Activated naive CD8-positive, alpha-beta T cell treated with anti-CD3 and anti-CD28 coated beads, Interleukin-2, amount 50 U/mL, for 24 hours (primary cell): ENCODE data around the gene HIF1A.

Experiments
- ATAC-seq: fragments of 150-1000 bp; cut with Tn5 transposase; one replicate; pipeline ENCODE4 v1.10.0; 2021
- DNase-seq: peaks from one replicate; pipeline ENCODE4 v3.0.0; 2021
- H3K27ac Mint-ChIP-seq: one replicate; pipeline ENCODE4 v1.8.0; 2021; ENCODE audit warnings: mild to moderate bottlenecking, mixed read lengths
- H3K27me3 Mint-ChIP-seq: one replicate; pipeline ENCODE4 v1.8.0; 2021; ENCODE audit warnings: mixed read lengths
- H3K36me3 Mint-ChIP-seq: one replicate; pipeline ENCODE4 v1.8.0; 2021; ENCODE audit warnings: low read depth, mixed read lengths
- H3K4me1 Mint-ChIP-seq: one replicate; pipeline ENCODE4 v1.8.0; 2021; ENCODE audit warnings: mixed read lengths
- H3K4me3 Mint-ChIP-seq: one replicate; pipeline ENCODE4 v1.8.0; 2021; ENCODE audit warnings: mild to moderate bottlenecking, moderate library complexity, mixed read lengths
- H3K9me3 Mint-ChIP-seq: one replicate; pipeline ENCODE4 v1.8.0; 2021; ENCODE audit warnings: mixed read lengths

The HIF1A gene

DNA sequence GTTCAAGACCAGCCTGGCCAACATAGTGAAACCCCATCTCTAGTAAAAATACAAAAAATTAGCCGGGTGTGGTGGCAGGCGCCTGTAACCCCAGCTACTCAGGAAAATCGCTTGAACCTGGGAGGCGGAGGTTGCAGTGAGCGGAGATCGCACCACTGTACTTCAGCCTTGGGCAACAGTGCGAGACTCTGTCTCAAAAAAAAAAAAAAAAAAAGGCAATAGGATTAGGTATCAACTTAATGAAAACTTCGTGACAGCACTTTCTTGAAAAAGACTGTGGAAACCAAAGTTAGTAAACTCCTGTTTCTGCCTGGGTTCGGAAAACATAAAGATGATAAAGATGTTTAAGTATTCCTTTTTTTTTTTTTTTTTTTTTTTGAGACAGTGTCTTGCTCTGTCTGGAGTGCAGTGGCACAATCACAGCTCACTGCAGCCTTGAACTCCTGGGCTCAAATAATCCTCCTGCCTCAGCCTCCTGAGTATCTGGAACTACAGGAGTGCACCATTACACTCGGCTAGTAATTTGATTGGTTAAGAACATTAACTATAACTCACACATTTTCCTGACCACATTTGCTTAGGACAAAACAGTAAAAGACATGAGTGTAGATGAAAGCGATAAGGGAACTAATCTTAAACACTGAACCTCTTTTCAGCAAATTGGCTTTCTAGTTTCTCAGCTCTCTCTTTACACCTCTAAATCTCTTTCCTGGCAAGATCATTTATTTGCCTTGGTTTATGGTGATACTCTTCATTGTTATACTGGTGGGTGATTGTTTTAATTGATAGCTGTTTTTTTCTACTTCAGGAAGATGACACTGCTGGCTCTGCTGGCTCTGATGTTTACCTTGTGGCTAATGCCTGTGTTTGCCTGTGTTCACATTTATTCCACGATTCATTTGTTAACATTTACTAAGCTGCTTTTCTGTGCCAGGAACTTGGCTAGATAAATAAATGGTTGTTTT is 15.8 kb downstream of the HIF1A start:
- H3K27me3 Mint-ChIP-seq = no peaks in the 10 kb centered on the region
- H3K4me1 Mint-ChIP-seq = peaks cover 90% of the 10 kb centered on the region
- H3K27ac Mint-ChIP-seq = peak overlapping the region; percentile 13
- H3K9me3 Mint-ChIP-seq = peaks cover 4% of the 10 kb centered on the region
- DNase-seq (no peak), ATAC-seq (no peak)
- peak overlapping the region; percentile 5 for H3K4me3 Mint-ChIP-seq
- peaks cover 18% of the 10 kb centered on the region for H3K36me3 Mint-ChIP-seq

GRCh38 chr14:61712137-61712536 is 16.8 kb downstream of the HIF1A start:
- Mint-ChIP-seq H3K27ac (peak overlapping the region; percentile 40), H3K4me3 (no peak overlapping the region), H3K27me3 (no peaks in the 10 kb centered on the region), H3K9me3 (no peaks in the 10 kb centered on the region), H3K36me3 (peaks cover 8% of the 10 kb centered on the region), H3K4me1 (peaks cover 89% of the 10 kb centered on the region)
- ATAC-seq = peak; percentile 24
- DNase-seq = no peak

- H3K9me3 Mint-ChIP-seq = no peaks in the 10 kb centered on the region
- peak overlapping the region; percentile 16 for H3K27ac Mint-ChIP-seq
- H3K4me3 Mint-ChIP-seq = no peak overlapping the region
- H3K4me1 Mint-ChIP-seq = peaks cover 95% of the 10 kb centered on the region
- no peaks in the 10 kb centered on the region for H3K27me3 Mint-ChIP-seq
- H3K36me3 Mint-ChIP-seq = peaks cover 8% of the 10 kb centered on the region
- DNase-seq = no peak
- ATAC-seq = no peak
Measured at GRCh38 chr14:61713724-61714437, 18.6 kb downstream of the HIF1A start.

DNA sequence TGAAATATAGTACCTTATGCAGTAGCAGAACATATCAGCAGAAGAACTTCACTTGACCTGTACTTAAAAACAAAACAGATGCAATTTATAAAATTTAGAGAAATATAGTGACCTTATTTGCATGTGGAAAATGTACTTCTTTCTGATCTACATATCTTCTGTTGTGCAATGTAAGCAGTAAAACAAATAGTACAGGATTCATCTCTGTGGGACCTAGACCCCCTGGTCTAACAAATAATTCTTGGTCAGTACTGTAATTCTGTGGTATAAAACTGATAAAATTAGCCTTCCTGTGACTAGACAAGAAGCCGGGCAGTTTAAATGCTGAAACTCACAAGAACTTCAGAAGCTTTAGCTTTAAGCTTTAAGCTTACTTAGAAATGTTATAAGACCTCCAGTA is 21.6 kb downstream of the HIF1A start:
- ATAC-seq = no peak
- H3K36me3 Mint-ChIP-seq = peaks cover 20% of the 10 kb centered on the region
- H3K27me3 Mint-ChIP-seq = no peaks in the 10 kb centered on the region
- DNase-seq = no peak
- H3K4me1 Mint-ChIP-seq = peaks cover 89% of the 10 kb centered on the region
- peak overlapping the region; percentile 3 for H3K27ac Mint-ChIP-seq
- H3K9me3 Mint-ChIP-seq = no peaks in the 10 kb centered on the region
- no peak overlapping the region for H3K4me3 Mint-ChIP-seq

DNA sequence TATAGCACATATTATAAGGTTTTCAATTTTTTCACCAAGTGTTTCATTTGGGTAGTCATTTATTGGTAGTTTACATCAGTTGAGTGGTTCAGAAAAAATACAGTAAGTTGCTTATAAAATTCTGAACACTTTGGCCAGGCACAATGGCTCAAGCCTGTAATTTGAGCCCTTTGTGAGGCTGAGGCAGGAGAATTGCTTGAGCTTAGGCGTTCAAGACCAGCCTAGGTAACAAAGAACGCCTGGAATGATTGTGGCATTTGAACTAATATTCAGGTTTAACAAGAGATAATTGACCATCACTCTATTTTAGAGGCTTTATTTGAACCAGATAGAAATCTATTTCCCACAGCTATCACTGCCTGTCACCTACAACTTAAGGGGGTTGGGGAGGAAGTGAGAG is 22.7 kb downstream of the HIF1A start:
- Mint-ChIP-seq H3K27ac (peak overlapping the region; percentile 42), H3K4me1 (peaks cover 84% of the 10 kb centered on the region), H3K36me3 (peaks cover 26% of the 10 kb centered on the region), H3K4me3 (peak overlapping the region; percentile 14), H3K27me3 (no peaks in the 10 kb centered on the region), H3K9me3 (no peaks in the 10 kb centered on the region)
- DNase-seq (no peak), ATAC-seq (no peak)

- Mint-ChIP-seq H3K27ac (peak overlapping the region; percentile 65), H3K36me3 (peaks cover 39% of the 10 kb centered on the region), H3K9me3 (no peaks in the 10 kb centered on the region), H3K27me3 (no peaks in the 10 kb centered on the region), H3K4me1 (peaks cover 82% of the 10 kb centered on the region), H3K4me3 (peak overlapping the region; percentile 64)
- ATAC-seq (peak; percentile 40), DNase-seq (no peak)
Measured at GRCh38 chr14:61719344-61720293, 24.3 kb downstream of the HIF1A start.

- Mint-ChIP-seq H3K36me3 (peaks cover 44% of the 10 kb centered on the region), H3K27ac (peak overlapping the region; percentile 65), H3K9me3 (no peaks in the 10 kb centered on the region), H3K4me1 (peaks cover 80% of the 10 kb centered on the region), H3K4me3 (peak overlapping the region; percentile 64), H3K27me3 (no peaks in the 10 kb centered on the region)
- no peak for ATAC-seq
- no peak for DNase-seq
Measured at GRCh38 chr14:61720294-61720661, 25.0 kb downstream of the HIF1A start.

DNA sequence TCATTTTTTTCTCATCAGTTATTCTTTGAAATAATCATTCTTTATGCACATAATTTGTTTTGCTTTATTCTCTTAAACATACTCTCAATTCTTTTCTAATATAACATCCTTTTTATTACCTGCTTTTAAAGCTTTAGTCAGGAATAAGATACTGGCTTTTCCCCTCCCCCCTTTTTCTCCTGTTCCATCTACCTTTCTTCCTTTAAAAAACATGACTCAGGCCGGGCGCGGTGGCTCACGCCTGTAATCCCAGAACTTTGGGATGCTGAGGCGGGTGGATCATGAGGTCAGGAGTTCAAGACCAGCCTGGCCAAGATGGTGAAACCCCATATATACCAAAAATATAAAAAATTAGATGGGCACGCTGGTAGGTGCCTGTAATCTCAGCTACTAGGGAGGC is 25.4 kb downstream of the HIF1A start:
- DNase-seq (no peak), ATAC-seq (no peak)
- H3K27me3 Mint-ChIP-seq = no peaks in the 10 kb centered on the region
- peaks cover 80% of the 10 kb centered on the region for H3K4me1 Mint-ChIP-seq
- H3K9me3 Mint-ChIP-seq = no peaks in the 10 kb centered on the region
- H3K36me3 Mint-ChIP-seq = peaks cover 47% of the 10 kb centered on the region
- H3K4me3 Mint-ChIP-seq = no peak overlapping the region
- no peak overlapping the region for H3K27ac Mint-ChIP-seq

- Mint-ChIP-seq H3K4me3 (no peak overlapping the region), H3K27me3 (no peaks in the 10 kb centered on the region), H3K36me3 (peaks cover 75% of the 10 kb centered on the region), H3K27ac (peak overlapping the region; percentile 49), H3K4me1 (peaks cover 80% of the 10 kb centered on the region), H3K9me3 (no peaks in the 10 kb centered on the region)
- ATAC-seq (no peak), DNase-seq (no peak)
Measured at GRCh38 chr14:61724133-61724532, 28.8 kb downstream of the HIF1A start.

GRCh38 chr14:61726778-61727658 is 31.7 kb downstream of the HIF1A start:
- Mint-ChIP-seq H3K27ac (peak overlapping the region; percentile 79), H3K36me3 (peaks cover 83% of the 10 kb centered on the region), H3K4me3 (no peak overlapping the region), H3K9me3 (no peaks in the 10 kb centered on the region), H3K27me3 (no peaks in the 10 kb centered on the region), H3K4me1 (peaks cover 70% of the 10 kb centered on the region)
- DNase-seq (no peak), ATAC-seq (peak; percentile 49)

GRCh38 chr14:61730756-61731373 is 35.6 kb downstream of the HIF1A start:
- DNase-seq (no peak), ATAC-seq (no peak)
- peaks cover 88% of the 10 kb centered on the region for H3K36me3 Mint-ChIP-seq
- H3K27ac Mint-ChIP-seq = peak overlapping the region; percentile 40
- H3K27me3 Mint-ChIP-seq = no peaks in the 10 kb centered on the region
- H3K4me3 Mint-ChIP-seq = no peak overlapping the region
- H3K4me1 Mint-ChIP-seq = peaks cover 43% of the 10 kb centered on the region
- no peaks in the 10 kb centered on the region for H3K9me3 Mint-ChIP-seq

- Mint-ChIP-seq H3K27ac (no peak overlapping the region), H3K4me3 (no peak overlapping the region), H3K4me1 (peaks cover 17% of the 10 kb centered on the region), H3K27me3 (no peaks in the 10 kb centered on the region), H3K9me3 (no peaks in the 10 kb centered on the region), H3K36me3 (peaks cover 84% of the 10 kb centered on the region)
- no peak for DNase-seq
- no peak for ATAC-seq
Measured at GRCh38 chr14:61733972-61734371, 38.7 kb downstream of the HIF1A start.

DNA sequence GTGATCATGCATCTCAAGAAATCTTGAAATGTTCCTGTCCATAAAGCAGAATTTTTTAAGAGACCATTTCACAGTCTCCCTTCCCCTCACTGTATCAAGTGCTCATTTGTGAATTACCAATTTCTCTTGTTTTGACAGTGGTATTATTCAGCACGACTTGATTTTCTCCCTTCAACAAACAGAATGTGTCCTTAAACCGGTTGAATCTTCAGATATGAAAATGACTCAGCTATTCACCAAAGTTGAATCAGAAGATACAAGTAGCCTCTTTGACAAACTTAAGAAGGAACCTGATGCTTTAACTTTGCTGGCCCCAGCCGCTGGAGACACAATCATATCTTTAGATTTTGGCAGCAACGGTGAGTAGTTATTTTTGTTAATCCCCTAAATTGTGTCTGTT is 41.4 kb downstream of the HIF1A start:
- DNase-seq = no peak
- peak overlapping the region; percentile 69 for H3K27ac Mint-ChIP-seq
- peaks cover 81% of the 10 kb centered on the region for H3K36me3 Mint-ChIP-seq
- ATAC-seq = no peak
- H3K4me3 Mint-ChIP-seq = no peak overlapping the region
- peaks cover 3% of the 10 kb centered on the region for H3K4me1 Mint-ChIP-seq
- no peaks in the 10 kb centered on the region for H3K9me3 Mint-ChIP-seq
- H3K27me3 Mint-ChIP-seq = no peaks in the 10 kb centered on the region
